ENCODE measurements around the gene POM121C. TPM values are rescaled to one million over a fixed set of nuclear protein-coding genes. Genes with fewer than 3 reads are reported as not detected.
"Not testable (repeated sequence)": the region's sequence is repeated elsewhere in the genome, so short reads cannot be mapped to it uniquely, and the experiment has no call there.

Gene POM121C
- total and polyA plus RNA-seq, 2 donors (not counting 1 experiment from before 2014, with no cell fraction given) = 27.0 to 78.3 TPM

DNA sequence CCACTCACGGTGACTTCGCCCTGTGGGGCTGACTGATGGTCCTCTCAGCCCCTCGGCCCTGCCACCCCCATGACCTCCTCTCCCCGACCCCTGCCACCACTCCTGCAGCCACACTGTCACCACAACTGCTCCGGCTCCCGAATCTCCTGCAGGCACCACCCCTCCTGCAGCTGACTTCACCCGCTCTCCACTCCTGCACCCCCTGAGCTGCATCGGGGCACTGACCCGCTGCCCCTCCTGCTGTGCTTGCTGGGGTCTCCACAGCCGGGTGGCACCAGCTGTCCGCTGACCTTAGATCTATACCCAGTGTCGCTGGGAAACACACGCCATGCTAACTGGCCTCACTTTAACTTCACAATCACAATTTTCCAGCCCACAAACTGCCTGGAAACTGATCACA is 65.9 kb downstream of the POM121C start:
- H3K4me1 Mint-ChIP-seq; H3K4me3 Mint-ChIP-seq; H3K27ac ChIP-seq (ENCODE audit: low read length in 2 of 2); H3K9me3 ChIP-seq (ENCODE audit: control extremely low read depth in 1 of 3, control insufficient read depth in 2 of 3, insufficient read depth in 1 of 3, low read length in 2 of 3); H4K20me1 ChIP-seq (ENCODE audit: control insufficient read depth, insufficient read depth, low read length, poor library complexity, severe bottlenecking); H3K4me2 ChIP-seq (replicated peaks; ENCODE audit: low read depth, low read length, poor library complexity, severe bottlenecking); H3K9me3 Mint-ChIP-seq (ENCODE audit: insufficient read depth); H3K27me3 ChIP-seq (replicated peaks in 1 of 4; ENCODE audit: control extremely low read depth in 1 of 4, control insufficient read depth in 3 of 4, insufficient read depth in 4 of 4, low read length in 3 of 4); H3K27me3 Mint-ChIP-seq; H3K9ac ChIP-seq (ENCODE audit: low read length); ATAC-seq (ENCODE audit: low read depth); H3K4me1 ChIP-seq (ENCODE audit: control insufficient read depth in 2 of 2, insufficient read depth in 2 of 2, low read length in 2 of 2); CTCF ChIA-PET; intact Hi-C loops (cut with micrococcal nuclease); H3K4me3 ChIP-seq (ENCODE audit: control extremely low read depth in 1 of 5, extremely low read depth in 1 of 5, insufficient read depth in 1 of 5, low read depth in 2 of 5, low read length in 4 of 5); DNase-seq; POLR2A ChIA-PET; H2AFZ ChIP-seq (ENCODE audit: insufficient read depth, low read depth, low read length, poor library complexity, severe bottlenecking): not testable (repeated sequence)
- whole genome bisulfite sequencing (ENCODE audit: insufficient coverage) = 97% methylated on average over 10 of the region's 13 CpGs
- Histone ChIP-seq H3K36me3 (replicated peaks in 1 of 2; ENCODE audit: control extremely low read depth in 1 of 2, control insufficient read depth in 1 of 2, extremely low read depth in 1 of 2, insufficient read depth in 2 of 2, low read length in 1 of 2) (peaks cover 0 to 23% of the 10 kb centered on the region in 2 experiments), H3K79me2 (ENCODE audit: control insufficient read depth, insufficient read depth, low read length) (peaks cover 11% of the 10 kb centered on the region)
- peak overlapping the region; percentile 6 for H3K27ac Mint-ChIP-seq

DNA sequence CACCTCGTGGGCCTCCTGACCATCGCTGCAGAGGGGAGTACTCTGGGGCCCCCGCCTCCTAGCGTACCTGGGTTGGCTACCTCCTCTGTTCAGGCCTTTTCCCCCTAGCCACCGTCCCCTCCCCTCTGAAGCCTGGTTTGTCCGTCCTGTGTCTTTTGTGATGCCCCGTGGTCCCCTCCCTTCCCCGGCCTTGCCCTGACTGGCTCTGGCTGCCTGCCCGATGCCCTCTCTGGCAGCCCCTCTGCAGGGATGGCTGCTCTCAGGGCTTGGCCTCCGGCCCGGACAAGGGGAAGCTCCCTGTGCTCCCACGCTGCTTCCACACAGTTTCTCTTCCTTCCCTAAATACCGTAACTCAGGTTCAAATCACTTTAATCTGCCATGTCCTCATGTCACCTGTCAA is 66.4 kb downstream of the POM121C start:
- H4K20me1 ChIP-seq (ENCODE audit: control insufficient read depth, insufficient read depth, low read length, poor library complexity, severe bottlenecking); H3K4me1 ChIP-seq (ENCODE audit: control insufficient read depth in 2 of 2, insufficient read depth in 2 of 2, low read length in 2 of 2); H3K4me1 Mint-ChIP-seq; H3K9me3 Mint-ChIP-seq (ENCODE audit: insufficient read depth); H3K27ac ChIP-seq (ENCODE audit: low read length in 2 of 2); H3K27me3 Mint-ChIP-seq; H2AFZ ChIP-seq (ENCODE audit: insufficient read depth, low read depth, low read length, poor library complexity, severe bottlenecking); H3K4me3 ChIP-seq (ENCODE audit: control extremely low read depth in 1 of 5, extremely low read depth in 1 of 5, insufficient read depth in 1 of 5, low read depth in 2 of 5, low read length in 4 of 5); H3K9ac ChIP-seq (ENCODE audit: low read length); H3K4me2 ChIP-seq (replicated peaks; ENCODE audit: low read depth, low read length, poor library complexity, severe bottlenecking); CTCF ChIA-PET; H3K9me3 ChIP-seq (ENCODE audit: control extremely low read depth in 1 of 3, control insufficient read depth in 2 of 3, insufficient read depth in 1 of 3, low read length in 2 of 3); POLR2A ChIA-PET; ATAC-seq (ENCODE audit: low read depth); H3K27me3 ChIP-seq (replicated peaks in 1 of 4; ENCODE audit: control extremely low read depth in 1 of 4, control insufficient read depth in 3 of 4, insufficient read depth in 4 of 4, low read length in 3 of 4); DNase-seq; H3K27ac Mint-ChIP-seq; intact Hi-C loops (cut with micrococcal nuclease); H3K4me3 Mint-ChIP-seq: not testable (repeated sequence)
- WGBS (ENCODE audit: insufficient coverage) = 94% methylated on average over 7 of the region's 13 CpGs
- Histone ChIP-seq H3K36me3 (replicated peaks in 1 of 2; ENCODE audit: control extremely low read depth in 1 of 2, control insufficient read depth in 1 of 2, extremely low read depth in 1 of 2, insufficient read depth in 2 of 2, low read length in 1 of 2) (peaks cover 0 to 23% of the 10 kb centered on the region in 2 experiments), H3K79me2 (ENCODE audit: control insufficient read depth, insufficient read depth, low read length) (peaks cover 11% of the 10 kb centered on the region)

DNA sequence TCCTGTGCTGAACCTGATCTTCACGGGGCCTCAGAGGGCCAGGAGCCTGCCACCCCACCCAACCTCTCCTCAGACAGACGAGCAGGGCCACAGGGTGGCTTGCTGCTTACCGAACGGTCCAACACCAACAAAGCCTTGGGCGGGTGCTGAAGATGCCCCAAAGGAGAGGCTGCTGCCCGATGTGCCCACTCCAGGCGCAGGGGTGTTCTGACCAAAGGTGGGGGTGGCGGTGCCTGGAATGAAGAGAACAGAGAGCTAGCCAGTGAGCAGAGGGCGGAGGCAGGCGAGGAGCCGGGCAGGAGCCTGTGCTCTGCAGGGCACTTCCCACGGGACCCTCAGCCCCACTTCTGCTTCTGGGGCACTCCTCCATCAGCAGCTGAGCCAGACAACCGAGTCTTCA is 66.9 kb downstream of the POM121C start:
- H3K27ac Mint-ChIP-seq; H3K4me2 ChIP-seq (replicated peaks; ENCODE audit: low read depth, low read length, poor library complexity, severe bottlenecking); H3K27me3 Mint-ChIP-seq; POLR2A ChIA-PET; H3K4me1 ChIP-seq (ENCODE audit: control insufficient read depth in 2 of 2, insufficient read depth in 2 of 2, low read length in 2 of 2); H3K9me3 ChIP-seq (ENCODE audit: control extremely low read depth in 1 of 3, control insufficient read depth in 2 of 3, insufficient read depth in 1 of 3, low read length in 2 of 3); H3K9ac ChIP-seq (ENCODE audit: low read length); ATAC-seq (ENCODE audit: low read depth); H3K9me3 Mint-ChIP-seq (ENCODE audit: insufficient read depth); intact Hi-C loops (cut with micrococcal nuclease); H4K20me1 ChIP-seq (ENCODE audit: control insufficient read depth, insufficient read depth, low read length, poor library complexity, severe bottlenecking); DNase-seq; H3K27ac ChIP-seq (ENCODE audit: low read length in 2 of 2); H3K79me2 ChIP-seq (ENCODE audit: control insufficient read depth, insufficient read depth, low read length); H2AFZ ChIP-seq (ENCODE audit: insufficient read depth, low read depth, low read length, poor library complexity, severe bottlenecking); H3K4me1 Mint-ChIP-seq; CTCF ChIA-PET; H3K4me3 ChIP-seq (ENCODE audit: control extremely low read depth in 1 of 5, extremely low read depth in 1 of 5, insufficient read depth in 1 of 5, low read depth in 2 of 5, low read length in 4 of 5); H3K27me3 ChIP-seq (replicated peaks in 1 of 4; ENCODE audit: control extremely low read depth in 1 of 4, control insufficient read depth in 3 of 4, insufficient read depth in 4 of 4, low read length in 3 of 4); H3K4me3 Mint-ChIP-seq: not testable (repeated sequence)
- 92% methylated on average over 7 of the region's 13 CpGs for WGBS (ENCODE audit: insufficient coverage)
- H3K36me3 ChIP-seq (replicated peaks in 1 of 2; ENCODE audit: control extremely low read depth in 1 of 2, control insufficient read depth in 1 of 2, extremely low read depth in 1 of 2, insufficient read depth in 2 of 2, low read length in 1 of 2) = peaks cover 0 to 18% of the 10 kb centered on the region in 2 experiments

DNA sequence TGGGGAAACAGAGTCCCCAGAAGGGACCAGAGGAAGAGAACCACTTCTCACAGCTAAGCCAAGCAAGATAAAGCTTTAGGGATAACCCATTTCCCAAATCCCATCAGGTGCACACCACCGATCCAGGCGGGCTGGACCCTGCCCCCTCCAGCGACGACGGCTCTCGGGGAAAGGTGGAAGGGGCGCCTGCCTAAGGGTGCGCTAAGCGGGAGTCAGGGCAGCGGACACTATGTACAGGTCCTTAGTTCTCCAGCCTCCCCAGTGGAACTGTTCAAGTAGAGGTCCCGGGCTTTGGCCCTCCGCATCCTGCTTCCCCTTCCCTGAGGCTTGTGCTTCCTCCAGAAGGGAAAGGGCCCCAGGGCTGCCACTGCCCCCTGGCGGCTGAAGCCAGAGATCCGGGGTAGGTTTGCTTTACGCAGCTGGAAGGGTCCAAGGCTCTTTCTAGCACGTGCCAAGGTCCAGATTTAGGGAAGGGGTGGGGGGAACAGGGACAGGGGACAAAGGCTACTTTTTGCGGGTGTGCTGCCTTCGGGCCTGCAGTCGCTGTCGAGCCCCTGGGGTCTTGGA is 67.7 kb downstream of the POM121C start:
- H3K4me3 ChIP-seq (ENCODE audit: control extremely low read depth in 1 of 5, extremely low read depth in 1 of 5, insufficient read depth in 1 of 5, low read depth in 2 of 5, low read length in 4 of 5); H3K9ac ChIP-seq (ENCODE audit: low read length); POLR2A ChIA-PET; H3K4me1 ChIP-seq (ENCODE audit: control insufficient read depth in 2 of 2, insufficient read depth in 2 of 2, low read length in 2 of 2); H3K27ac ChIP-seq (ENCODE audit: low read length in 2 of 2); CTCF ChIA-PET; H3K4me3 Mint-ChIP-seq; H3K79me2 ChIP-seq (ENCODE audit: control insufficient read depth, insufficient read depth, low read length); H3K4me1 Mint-ChIP-seq; H2AFZ ChIP-seq (ENCODE audit: insufficient read depth, low read depth, low read length, poor library complexity, severe bottlenecking); H4K20me1 ChIP-seq (ENCODE audit: control insufficient read depth, insufficient read depth, low read length, poor library complexity, severe bottlenecking); H3K27ac Mint-ChIP-seq; H3K4me2 ChIP-seq (replicated peaks; ENCODE audit: low read depth, low read length, poor library complexity, severe bottlenecking); H3K9me3 Mint-ChIP-seq (ENCODE audit: insufficient read depth); ATAC-seq (ENCODE audit: low read depth); H3K27me3 ChIP-seq (replicated peaks in 1 of 4; ENCODE audit: control extremely low read depth in 1 of 4, control insufficient read depth in 3 of 4, insufficient read depth in 4 of 4, low read length in 3 of 4); intact Hi-C loops (cut with micrococcal nuclease); H3K9me3 ChIP-seq (ENCODE audit: control extremely low read depth in 1 of 3, control insufficient read depth in 2 of 3, insufficient read depth in 1 of 3, low read length in 2 of 3); H3K27me3 Mint-ChIP-seq; DNase-seq: not testable (repeated sequence)
- H3K36me3 ChIP-seq (replicated peaks in 1 of 2; ENCODE audit: control extremely low read depth in 1 of 2, control insufficient read depth in 1 of 2, extremely low read depth in 1 of 2, insufficient read depth in 2 of 2, low read length in 1 of 2) = peaks cover 0 to 17% of the 10 kb centered on the region in 2 experiments
- no CpG with 5 or more reads among the region's 20 CpGs for WGBS (ENCODE audit: insufficient coverage)
